ENCODE results near the gene HSD17B3. TPM values are rescaled to one million over a fixed set of nuclear protein-coding genes. Genes with fewer than 3 reads are reported as not detected.
"Not testable (repeated sequence)": the region's sequence is repeated elsewhere in the genome, so short reads cannot be mapped to it uniquely, and the experiment has no call there.

The HSD17B3 gene
- polyA plus RNA-seq (2014; cell fraction: cytosol; rRNA removed), result not detected in 2 replicates
- polyA plus RNA-seq (2014; cell fraction: nucleus; rRNA removed), result not detected in 2 replicates

- DNase-seq (ENCODE audit: low spot score), result no peak
Measured at GRCh38 chr9:96302021-96302420, at the start of gene HSD17B3. TSS of gene HSD17B3 (minus strand) at chr9:96302176. CDS start at chr9:96302104, 72 bp downstream.

GRCh38 chr9:96350866-96351265 lies 48.9 kb upstream of the HSD17B3 start:
- DNase-seq (ENCODE audit: low spot score), result no peak

GRCh38 chr9:96348261-96348660 lies 46.3 kb upstream of the HSD17B3 start:
- DNase-seq (ENCODE audit: low spot score), result no peak

- no peak for DNase-seq (ENCODE audit: low spot score)
Measured at GRCh38 chr9:96345551-96345950, 43.6 kb upstream of the HSD17B3 start.

- peak; percentile 17 for DNase-seq (ENCODE audit: low spot score)
Measured at GRCh38 chr9:96344458-96345180, 42.6 kb upstream of the HSD17B3 start.

- no peak for DNase-seq (ENCODE audit: low spot score)
Measured at GRCh38 chr9:96343515-96344360, 41.8 kb upstream of the HSD17B3 start.

GRCh38 chr9:96342571-96343245 lies 40.7 kb upstream of the HSD17B3 start:
- no peak for DNase-seq (ENCODE audit: low spot score)

- DNase-seq (ENCODE audit: low spot score), result no peak
Measured at GRCh38 chr9:96340707-96341106, 38.7 kb upstream of the HSD17B3 start.

- DNase-seq (ENCODE audit: low spot score), result no peak
Measured at GRCh38 chr9:96338299-96338698, 36.3 kb upstream of the HSD17B3 start.

GRCh38 chr9:96333958-96334357 lies 32.0 kb upstream of the HSD17B3 start:
- no peak for DNase-seq (ENCODE audit: low spot score)

- no peak for DNase-seq (ENCODE audit: low spot score)
Measured at GRCh38 chr9:96331236-96331947, 29.4 kb upstream of the HSD17B3 start.

GRCh38 chr9:96327694-96328352 lies 25.8 kb upstream of the HSD17B3 start:
- DNase-seq (ENCODE audit: low spot score), result peak; percentile 36

GRCh38 chr9:96323169-96323568 lies 21.2 kb upstream of the HSD17B3 start:
- no peak for DNase-seq (ENCODE audit: low spot score)

- DNase-seq (ENCODE audit: low spot score), result not testable (repeated sequence)
Measured at GRCh38 chr9:96322736-96323135, 20.8 kb upstream of the HSD17B3 start.

GRCh38 chr9:96322210-96322609 lies 20.2 kb upstream of the HSD17B3 start:
- DNase-seq (ENCODE audit: low spot score), result not testable (repeated sequence)

GRCh38 chr9:96321515-96321914 lies 19.5 kb upstream of the HSD17B3 start:
- no peak for DNase-seq (ENCODE audit: low spot score)

- no peak for DNase-seq (ENCODE audit: low spot score)
Measured at GRCh38 chr9:96320749-96321280, 18.8 kb upstream of the HSD17B3 start.

- no peak for DNase-seq (ENCODE audit: low spot score)
Measured at GRCh38 chr9:96318921-96319565, 17.1 kb upstream of the HSD17B3 start.

GRCh38 chr9:96317335-96317980 lies 15.5 kb upstream of the HSD17B3 start:
- DNase-seq (ENCODE audit: low spot score), result peak; percentile 37
